Left hindlimb (tissue), 1 donor: ENCODE measurements around the gene FOXK2.
"Not testable (repeated sequence)": the region's sequence is repeated elsewhere in the genome, so short reads cannot be mapped to it uniquely, and the experiment has no call there.

Source experiments
- DNase-seq: peaks from one replicate; pipeline ENCODE4 v3.0.0-alpha.2; 2018

The FOXK2 gene

GRCh38 chr17:82534401-82534812 lies 14.9 kb downstream of the FOXK2 start:
- no peak for DNase-seq

DNA sequence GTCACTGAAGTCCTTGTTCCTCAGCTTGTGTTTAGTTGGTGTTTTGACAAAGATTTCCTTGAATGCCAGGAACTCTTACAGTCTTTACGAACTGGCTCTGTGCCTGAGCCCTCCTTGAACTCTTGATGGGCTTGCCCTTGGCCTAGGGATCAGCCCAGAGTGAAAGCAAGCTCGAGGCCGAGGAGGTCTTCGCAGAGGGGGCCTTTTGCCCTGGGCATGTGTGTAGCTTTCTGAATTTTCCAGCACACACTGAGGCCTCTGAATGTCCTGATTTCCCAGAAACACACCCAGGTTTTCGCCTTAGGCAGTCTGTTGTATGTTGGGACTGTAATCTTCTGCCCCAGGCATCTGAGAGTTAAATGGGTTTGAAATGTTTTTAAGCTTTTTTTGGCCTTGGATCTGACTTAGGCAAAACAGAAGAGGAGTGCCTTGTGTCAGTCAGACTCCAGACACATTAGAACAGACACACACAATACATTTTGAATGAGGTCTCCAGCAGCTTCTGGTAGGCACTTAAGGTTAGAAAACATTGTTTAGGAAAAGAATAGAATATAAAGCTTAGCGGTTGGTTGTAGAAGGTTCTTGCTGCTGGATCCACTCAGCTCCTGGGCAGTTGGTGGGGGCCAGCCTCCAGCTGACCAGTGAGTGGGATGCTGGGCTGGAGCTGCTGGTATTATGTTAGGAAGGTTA lies 17.1 kb downstream of the FOXK2 start:
- no peak for DNase-seq

DNA sequence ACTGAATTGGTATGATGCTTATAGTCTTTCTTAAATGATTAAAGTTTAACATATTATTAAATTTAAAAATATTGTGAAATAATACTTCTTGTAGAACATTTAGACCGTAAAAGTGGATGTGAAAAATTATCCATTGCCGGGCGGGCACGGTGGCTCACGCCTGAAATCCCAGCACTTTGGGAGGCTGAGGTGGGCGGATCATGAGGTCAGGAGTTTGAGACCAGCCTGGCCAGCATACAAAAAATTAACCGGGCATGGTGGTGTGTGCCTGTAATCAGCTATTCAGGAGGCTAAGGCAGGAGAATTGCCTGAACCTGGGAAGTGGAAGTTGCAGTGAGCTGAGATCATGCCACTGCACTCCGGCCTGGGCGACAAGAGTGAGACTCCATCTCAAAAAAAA lies 17.7 kb downstream of the FOXK2 start:
- DNase-seq: not testable (repeated sequence)

DNA sequence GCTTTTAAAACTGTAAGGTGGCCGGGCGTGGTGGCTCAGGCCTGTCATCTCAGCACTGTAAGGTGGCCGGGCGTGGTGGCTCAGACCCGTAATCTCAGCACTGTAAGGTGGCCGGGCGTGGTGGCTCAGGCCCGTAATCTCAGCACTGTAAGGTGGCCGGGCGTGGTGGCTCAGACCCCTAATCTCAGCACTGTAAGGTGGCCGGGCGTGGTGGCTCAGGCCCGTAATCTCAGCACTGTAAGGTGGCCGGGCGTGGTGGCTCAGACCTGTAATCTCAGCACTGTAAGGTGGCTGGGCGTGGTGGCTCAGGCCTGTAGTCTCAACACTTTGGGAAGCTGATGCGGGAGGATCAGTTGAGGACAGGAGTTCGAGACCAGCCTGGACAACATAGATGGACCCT lies 19.5 kb downstream of the FOXK2 start:
- DNase-seq: not testable (repeated sequence)

GRCh38 chr17:82542439-82542838 lies 22.9 kb downstream of the FOXK2 start:
- no peak for DNase-seq

- DNase-seq: peak; percentile 54
Measured at GRCh38 chr17:82544431-82545070, 25.0 kb downstream of the FOXK2 start.

GRCh38 chr17:82545071-82545462 lies 25.5 kb downstream of the FOXK2 start:
- no peak for DNase-seq

DNA sequence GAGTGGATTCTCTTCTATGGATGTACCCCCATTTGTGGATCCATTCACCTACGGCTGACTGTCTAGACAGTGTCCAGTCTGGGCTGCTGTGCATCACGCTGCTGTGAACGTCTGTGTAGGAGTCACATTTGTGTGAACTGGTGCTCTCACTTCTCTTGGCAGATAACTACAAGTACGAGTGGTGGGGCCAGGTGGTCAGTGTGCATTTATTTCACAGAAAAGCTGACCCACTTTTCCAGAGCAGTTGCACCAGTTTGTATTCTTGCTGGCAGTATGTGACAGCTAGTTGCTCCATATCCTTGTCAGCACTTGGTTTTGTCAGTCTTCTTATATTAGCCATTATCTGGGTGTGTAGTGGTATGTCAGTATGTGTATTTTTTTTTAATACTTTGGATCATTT lies 28.4 kb downstream of the FOXK2 start:
- DNase-seq: no peak

GRCh38 chr17:82548681-82549303 lies 29.3 kb downstream of the FOXK2 start:
- no peak for DNase-seq

- DNase-seq: peak; percentile 64
Measured at GRCh38 chr17:82551779-82552457, 32.4 kb downstream of the FOXK2 start.

GRCh38 chr17:82552580-82552979 lies 33.0 kb downstream of the FOXK2 start:
- DNase-seq: no peak

GRCh38 chr17:82553210-82553930 lies 33.8 kb downstream of the FOXK2 start:
- no peak for DNase-seq

DNA sequence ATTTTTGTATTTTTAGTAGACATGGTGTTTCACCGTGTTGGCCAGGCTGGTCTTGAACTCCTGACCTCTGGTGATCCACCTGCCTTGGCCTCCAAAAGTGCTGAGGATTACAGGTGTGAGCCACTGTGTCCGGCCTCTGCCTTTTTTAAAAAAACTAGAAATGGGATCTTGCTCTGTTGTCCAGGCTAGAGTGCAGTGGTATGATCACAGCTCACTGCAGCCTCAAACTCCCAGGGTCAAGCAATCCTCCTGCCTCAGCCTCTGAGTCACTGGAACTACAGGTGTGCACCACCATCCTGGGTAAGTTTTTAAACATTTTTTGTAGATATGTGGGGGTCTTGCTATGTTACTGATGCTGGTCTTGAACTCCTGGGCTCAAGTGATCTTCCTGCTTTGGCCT lies 38.0 kb downstream of the FOXK2 start:
- DNase-seq: not testable (repeated sequence)

- no peak for DNase-seq
Measured at GRCh38 chr17:82559566-82560251, 40.2 kb downstream of the FOXK2 start.

DNA sequence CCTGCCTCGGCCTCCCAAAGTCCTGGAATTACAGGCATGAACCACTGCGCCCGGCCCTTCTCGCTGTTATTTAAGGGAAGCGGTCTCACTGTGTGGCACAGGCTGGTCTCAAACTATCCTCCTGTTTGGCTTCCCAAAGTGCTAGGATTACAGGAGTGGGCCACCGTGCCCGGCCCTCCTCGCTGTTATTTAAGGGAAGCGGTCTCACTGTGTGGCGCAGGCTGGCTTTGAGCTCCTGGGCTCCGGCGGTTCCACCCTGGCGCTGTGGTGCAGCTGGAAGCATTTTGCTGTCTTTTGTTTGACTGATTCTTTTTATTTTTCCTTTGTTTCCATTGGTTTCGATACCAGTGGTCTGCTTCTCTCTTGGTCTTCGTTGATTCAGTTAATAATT lies 40.7 kb downstream of the FOXK2 start:
- DNase-seq: no peak

DNA sequence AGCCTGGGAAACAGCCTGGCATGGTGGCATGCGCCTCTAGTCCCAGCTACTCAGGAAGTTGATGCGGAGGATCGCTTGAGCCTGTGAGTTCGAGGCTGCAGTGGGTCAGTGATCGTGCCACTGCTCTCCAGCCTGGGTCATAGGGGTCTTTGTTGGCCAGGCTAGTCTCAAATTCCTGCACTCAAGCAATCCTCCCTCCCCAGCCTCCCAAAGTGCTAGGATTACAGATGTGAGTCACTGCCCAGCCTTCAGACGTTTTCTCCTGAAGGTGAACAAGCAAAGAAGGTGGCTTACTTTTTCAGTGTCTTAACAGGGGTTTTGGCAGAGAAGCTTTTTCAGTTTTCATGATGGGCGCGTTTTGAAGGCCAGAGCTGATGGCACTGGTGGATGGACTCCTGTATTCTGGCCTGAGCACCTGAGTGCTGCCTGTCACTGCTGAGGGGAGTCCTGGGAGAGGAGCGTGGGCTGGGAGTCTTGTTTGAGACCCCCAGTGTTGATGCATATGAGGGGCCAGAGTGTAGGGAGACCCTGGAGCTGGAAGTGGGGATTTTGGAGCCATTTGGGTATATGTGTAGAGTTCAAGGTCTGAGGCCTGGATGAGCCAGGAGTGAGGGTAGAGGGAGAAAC lies 41.4 kb downstream of the FOXK2 start:
- DNase-seq: no peak

- DNase-seq: no peak
Measured at GRCh38 chr17:82561429-82562035, 42.0 kb downstream of the FOXK2 start.

DNA sequence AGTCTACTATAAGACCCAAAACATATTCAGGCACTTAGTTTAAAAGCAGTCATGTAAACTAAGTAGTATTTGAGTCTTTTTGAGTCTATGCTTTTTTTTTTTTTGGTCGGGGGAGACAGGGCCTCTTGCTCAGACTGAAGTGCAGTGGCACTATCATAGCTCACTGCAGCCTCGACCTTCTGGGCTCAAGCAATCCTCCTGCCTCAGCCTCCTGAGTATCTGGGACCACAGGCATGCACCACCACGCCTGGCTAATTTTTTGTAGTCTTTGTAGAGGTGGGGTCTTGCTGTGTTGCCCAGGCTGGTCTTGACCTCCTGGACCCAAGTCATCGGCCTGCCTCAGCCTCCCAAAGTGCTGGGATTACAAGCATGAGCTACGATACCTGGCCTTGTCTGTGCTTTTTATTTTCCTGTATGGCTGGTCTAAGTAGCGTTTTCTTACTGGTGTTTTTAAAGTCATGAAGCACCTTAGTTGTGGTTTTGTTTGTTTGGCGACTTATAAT lies 43.2 kb downstream of the FOXK2 start:
- DNase-seq: not testable (repeated sequence)

DNA sequence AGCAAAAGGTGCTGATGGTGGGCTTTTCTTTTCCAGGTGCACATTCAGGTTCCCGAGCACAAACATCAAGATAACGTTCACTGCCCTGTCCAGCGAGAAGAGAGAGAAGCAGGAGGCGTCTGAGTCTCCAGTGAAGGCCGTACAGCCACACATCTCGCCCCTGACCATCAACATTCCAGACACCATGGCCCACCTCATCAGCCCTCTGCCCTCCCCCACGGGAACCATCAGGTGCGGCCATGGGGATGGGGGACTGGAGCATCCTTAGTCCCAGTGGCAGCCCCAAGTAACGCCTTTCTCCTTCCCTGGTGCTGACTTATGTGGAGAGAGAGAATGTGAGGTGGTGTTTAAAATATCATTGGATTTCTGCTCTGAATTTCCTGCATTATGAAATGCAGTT lies 43.8 kb downstream of the FOXK2 start:
- no peak for DNase-seq

DNA sequence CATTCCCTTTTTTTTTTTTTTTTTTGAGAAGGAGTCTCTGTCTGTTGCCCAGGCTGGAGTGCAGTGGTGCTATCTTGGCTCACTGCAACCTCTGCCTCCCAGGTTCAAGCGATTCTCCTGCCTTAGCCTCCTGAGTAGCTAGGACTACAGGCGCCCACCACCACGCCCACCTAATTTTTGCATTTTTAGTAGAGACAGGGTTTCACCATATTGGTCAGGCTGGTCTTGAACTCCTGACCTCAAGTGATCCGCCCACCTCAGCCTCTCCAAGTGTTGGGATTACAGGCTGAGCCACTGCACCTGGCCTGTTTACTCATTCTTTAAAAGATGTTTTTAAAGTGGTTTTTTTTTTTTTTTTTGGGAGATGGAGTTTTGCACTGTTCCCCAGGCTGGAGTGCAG lies 44.2 kb downstream of the FOXK2 start:
- not testable (repeated sequence) for DNase-seq

DNA sequence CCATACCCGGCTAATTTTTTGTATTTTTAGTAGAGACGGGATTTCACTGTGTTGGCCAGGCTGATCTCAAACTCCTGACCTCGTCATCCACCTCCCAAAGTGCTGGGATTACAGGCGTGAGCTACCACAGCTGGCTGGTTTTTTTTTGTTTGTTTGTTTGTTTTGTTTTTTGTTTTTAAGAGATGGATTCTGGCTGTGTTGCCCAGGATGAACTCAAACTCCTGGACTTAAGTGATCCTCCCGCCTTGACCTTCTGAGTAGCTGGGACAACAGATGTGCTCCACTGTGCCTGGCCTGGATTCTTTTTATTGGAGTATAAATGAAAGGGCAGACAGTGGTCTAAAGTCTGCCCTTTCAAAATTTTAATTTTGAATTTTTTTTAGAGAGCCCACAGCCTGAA lies 44.7 kb downstream of the FOXK2 start:
- DNase-seq: no peak
